ENCODE data around the gene PITPNM1. TPM values are rescaled to one million over a fixed set of nuclear protein-coding genes. Genes with fewer than 3 reads are reported as not detected.

The PITPNM1 gene
- total RNA-seq, 1 donor from 2014 or later, result 55.8 TPM

DNA sequence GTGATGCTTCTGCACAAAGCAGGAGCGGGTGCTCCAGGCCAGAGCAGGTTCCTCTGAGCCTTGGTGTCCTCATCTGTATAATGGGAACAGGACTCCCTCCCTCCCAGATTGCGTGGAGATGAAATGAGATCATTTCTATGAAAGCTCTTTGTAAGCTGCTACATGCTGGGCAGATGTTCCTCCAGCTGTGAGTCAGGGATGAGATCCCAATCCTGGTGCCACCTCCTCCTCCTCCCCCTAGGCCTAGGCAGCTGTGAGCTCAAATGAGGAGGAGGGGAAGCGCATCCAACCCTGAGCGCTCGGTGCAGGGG, 25.1 kb upstream of the PITPNM1 start:
- TF ChIP-seq, protein P1, sequence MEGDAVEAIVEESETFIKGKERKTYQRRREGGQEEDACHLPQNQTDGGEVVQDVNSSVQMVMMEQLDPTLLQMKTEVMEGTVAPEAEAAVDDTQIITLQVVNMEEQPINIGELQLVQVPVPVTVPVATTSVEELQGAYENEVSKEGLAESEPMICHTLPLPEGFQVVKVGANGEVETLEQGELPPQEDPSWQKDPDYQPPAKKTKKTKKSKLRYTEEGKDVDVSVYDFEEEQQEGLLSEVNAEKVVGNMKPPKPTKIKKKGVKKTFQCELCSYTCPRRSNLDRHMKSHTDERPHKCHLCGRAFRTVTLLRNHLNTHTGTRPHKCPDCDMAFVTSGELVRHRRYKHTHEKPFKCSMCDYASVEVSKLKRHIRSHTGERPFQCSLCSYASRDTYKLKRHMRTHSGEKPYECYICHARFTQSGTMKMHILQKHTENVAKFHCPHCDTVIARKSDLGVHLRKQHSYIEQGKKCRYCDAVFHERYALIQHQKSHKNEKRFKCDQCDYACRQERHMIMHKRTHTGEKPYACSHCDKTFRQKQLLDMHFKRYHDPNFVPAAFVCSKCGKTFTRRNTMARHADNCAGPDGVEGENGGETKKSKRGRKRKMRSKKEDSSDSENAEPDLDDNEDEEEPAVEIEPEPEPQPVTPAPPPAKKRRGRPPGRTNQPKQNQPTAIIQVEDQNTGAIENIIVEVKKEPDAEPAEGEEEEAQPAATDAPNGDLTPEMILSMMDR (IDR thresholded peaks at IDR 0.05; ENCODE audit: unreplicated experiment), result no peak
- no peak for DNase-seq (ENCODE audit: low spot score in 2 of 2, unreplicated experiment in 2 of 2)
- no peaks in the 10 kb centered on the region for H3K4me1 Mint-ChIP-seq
- peaks cover 7% of the 10 kb centered on the region for H3K27me3 Mint-ChIP-seq (ENCODE audit: low read depth)
- peaks cover 30% of the 10 kb centered on the region for H3K9me3 Mint-ChIP-seq
- H3K4me3 Mint-ChIP-seq, result no peak overlapping the region
- peaks cover 4% of the 10 kb centered on the region for H3K36me3 Mint-ChIP-seq
- H3K27ac Mint-ChIP-seq, result no peak overlapping the region

DNA sequence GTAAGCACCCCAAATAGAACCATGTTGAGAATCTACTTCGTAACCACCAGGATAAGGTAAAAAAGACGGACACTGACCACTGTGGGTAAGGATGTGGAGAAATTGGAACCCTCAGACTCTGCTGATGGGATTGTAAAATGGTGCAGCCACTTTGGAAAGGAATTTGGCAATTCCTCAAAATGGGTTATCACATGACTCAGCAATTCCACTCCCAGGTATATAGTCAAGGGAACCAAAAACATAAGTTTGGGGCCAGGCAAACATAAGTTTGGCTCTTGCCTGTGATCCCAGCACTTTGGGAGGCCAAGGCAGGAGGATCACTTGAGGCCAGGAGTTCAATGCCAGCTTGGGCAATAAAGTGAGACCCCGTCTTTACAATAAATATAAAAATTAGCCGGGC, 23.2 kb upstream of the PITPNM1 start:
- Mint-ChIP-seq H3K36me3 (no peaks in the 10 kb centered on the region), H3K9me3 (peaks cover 20% of the 10 kb centered on the region), H3K4me3 (no peak overlapping the region), H3K27ac (no peak overlapping the region), H3K4me1 (no peaks in the 10 kb centered on the region), H3K27me3 (ENCODE audit: low read depth) (peaks cover 10% of the 10 kb centered on the region)
- TF ChIP-seq, protein P1 (IDR thresholded peaks at IDR 0.05; ENCODE audit: unreplicated experiment), result no peak
- no peak for DNase-seq (ENCODE audit: low spot score in 2 of 2, unreplicated experiment in 2 of 2)

DNA sequence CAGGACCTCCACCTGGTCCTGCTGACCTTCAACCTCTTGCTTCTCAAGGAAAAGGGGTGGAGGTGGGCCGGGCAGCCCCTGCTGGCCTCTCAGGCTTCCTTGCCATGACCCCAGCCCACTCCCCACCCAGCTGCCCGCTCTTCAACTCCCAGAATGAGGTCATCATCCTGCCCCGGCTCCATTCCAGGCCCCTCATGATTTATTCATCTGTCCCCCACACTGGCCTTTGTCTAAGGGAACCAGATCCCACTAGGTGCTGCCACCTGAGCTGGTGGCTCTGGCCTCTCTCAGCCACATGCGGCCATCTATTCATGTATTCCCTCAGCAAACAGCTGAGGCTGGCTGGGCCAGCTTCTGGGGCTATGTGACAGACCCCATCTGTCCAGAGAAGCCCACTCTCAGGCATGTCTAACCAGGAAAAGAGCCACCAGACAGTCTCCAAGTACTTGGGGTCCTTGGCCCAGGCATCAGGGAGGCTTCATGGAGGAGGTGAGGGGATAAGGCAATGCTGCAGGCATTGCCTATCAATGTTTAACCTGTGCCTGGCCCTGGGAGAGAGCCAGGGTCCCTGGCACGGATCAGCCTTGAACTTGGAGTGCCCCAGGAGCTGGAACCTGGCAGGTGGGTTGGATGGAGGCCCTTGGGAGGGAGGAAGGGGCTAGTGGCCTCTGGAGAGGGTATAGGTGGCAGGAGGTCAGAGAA, 20.3 kb upstream of the PITPNM1 start:
- DNase-seq (ENCODE audit: low spot score in 2 of 2, unreplicated experiment in 2 of 2), result no peak
- TF ChIP-seq, protein P1 (IDR thresholded peaks at IDR 0.05; ENCODE audit: unreplicated experiment), result no peak
- Mint-ChIP-seq H3K36me3 (no peaks in the 10 kb centered on the region), H3K27ac (no peak overlapping the region), H3K4me1 (no peaks in the 10 kb centered on the region), H3K9me3 (peaks cover 7% of the 10 kb centered on the region), H3K27me3 (ENCODE audit: low read depth) (peaks cover 17% of the 10 kb centered on the region), H3K4me3 (no peak overlapping the region)

DNA sequence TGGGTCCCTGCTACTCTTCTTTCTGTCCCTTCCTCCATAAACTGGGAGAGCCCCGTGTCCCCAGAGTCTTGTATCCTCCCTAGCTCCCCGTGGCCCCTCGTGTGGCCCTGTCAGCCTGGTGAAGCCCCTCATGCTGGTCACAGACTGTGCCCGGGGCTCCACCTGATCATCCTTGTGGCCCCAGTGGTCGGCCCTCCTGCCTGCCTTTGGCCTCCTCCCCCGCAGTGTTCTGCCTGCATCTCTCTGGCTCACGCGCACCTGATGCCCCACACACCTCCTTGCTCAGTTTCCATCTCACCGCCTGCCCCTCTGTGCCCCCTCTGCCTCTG, 19.3 kb upstream of the PITPNM1 start:
- no peaks in the 10 kb centered on the region for H3K4me1 Mint-ChIP-seq
- peaks cover 7% of the 10 kb centered on the region for H3K9me3 Mint-ChIP-seq

DNA sequence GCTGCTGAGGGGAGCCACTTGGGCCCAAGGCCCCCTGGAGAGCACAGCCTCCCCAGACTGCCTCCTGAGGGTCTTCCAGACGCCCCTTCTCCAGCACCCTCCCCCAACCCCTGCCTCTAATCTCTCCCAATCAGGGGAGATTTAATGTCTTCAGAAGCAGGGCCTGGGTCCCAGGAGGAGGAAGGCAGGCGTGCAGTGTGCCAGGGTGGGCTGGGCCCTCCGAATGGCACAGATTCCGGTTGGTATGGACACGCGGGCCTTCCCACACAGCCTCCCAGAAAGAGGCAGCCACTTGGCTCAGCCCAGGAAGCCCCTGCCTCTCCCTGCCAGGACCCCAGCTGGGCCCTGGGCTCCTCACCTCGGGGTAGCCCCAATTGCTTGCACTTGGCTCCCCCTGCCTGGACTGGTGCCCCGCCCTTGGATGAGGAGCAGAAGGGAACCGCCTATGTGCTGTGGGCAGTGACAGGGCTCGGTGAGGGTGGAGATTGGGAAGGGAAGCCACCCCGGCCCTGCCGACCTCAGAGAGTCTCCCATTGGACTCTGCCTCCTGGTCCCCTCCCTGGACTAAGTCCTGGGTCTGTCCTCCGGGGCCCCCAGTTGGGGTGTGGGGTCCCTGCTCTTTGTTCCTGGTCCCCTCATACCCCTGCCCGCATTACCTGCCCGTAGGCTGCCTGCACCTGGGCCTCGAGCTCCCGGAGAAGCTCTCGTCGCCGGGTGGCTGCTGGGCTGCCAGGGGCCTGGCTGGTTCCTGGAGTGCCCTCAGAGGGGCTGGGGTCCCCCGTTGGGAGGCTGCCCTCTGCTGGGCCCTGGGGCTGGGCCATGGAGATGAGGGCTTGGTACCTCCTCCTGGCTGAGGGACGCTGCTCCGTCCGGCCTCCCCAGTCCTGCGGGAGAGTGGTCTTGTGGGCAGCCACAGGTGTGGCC, 18.7 kb upstream of the PITPNM1 start:
- no peaks in the 10 kb centered on the region for H3K36me3 Mint-ChIP-seq
- H3K4me1 Mint-ChIP-seq, result no peaks in the 10 kb centered on the region
- peaks cover 7% of the 10 kb centered on the region for H3K9me3 Mint-ChIP-seq
- H3K27me3 Mint-ChIP-seq (ENCODE audit: low read depth), result peaks cover 14% of the 10 kb centered on the region
- no peak overlapping the region for H3K4me3 Mint-ChIP-seq
- TF ChIP-seq, protein P1 (IDR thresholded peaks at IDR 0.05; ENCODE audit: unreplicated experiment), result no peak
- no peak for DNase-seq (ENCODE audit: low spot score in 2 of 2, unreplicated experiment in 2 of 2)
- no peak overlapping the region for H3K27ac Mint-ChIP-seq

More for the DNA sequence above, 19.3 kb upstream of the PITPNM1 start:
- no peak for DNase-seq (ENCODE audit: low spot score in 2 of 2, unreplicated experiment in 2 of 2)
- TF ChIP-seq, protein P1 (IDR thresholded peaks at IDR 0.05; ENCODE audit: unreplicated experiment), result no peak
- no peaks in the 10 kb centered on the region for H3K36me3 Mint-ChIP-seq
- no peak overlapping the region for H3K27ac Mint-ChIP-seq
- peaks cover 17% of the 10 kb centered on the region for H3K27me3 Mint-ChIP-seq (ENCODE audit: low read depth)
- no peak overlapping the region for H3K4me3 Mint-ChIP-seq
